MCF 10A (cell line): ENCODE measurements around the gene LRP8. TPM values are rescaled to one million over a fixed set of nuclear protein-coding genes. Genes with fewer than 3 reads are reported as not detected.

ENCODE experiments used
- BruUV-seq: library from RNA; stranded (reverse); fragments of 400-500 nt; replicated peaks from 2 replicates; lab custom pipeline; 2021; lab: Mats Ljungman, UMichigan
- CTCF ChIA-PET: fragments of 300-600 bp; sonication (Branson Sonifier 250); formaldehyde crosslinking; extraction: SDS; loops from one replicate; lab custom pipeline; 2021; ENCODE audit warnings: antibody characterized with exemption, inconsistent platforms; lab: Yijun Ruan, JAX
- POLR2A ChIA-PET: fragments of 300-600, 350-650 bp; sonication (Branson Sonifier 250); formaldehyde crosslinking; extraction: SDS; loops from one replicate; lab custom pipeline; 2020; ENCODE audit warnings: antibody characterized with exemption, inconsistent platforms; lab: Yijun Ruan, JAX
- DNase-seq: peaks from one replicate; pipeline ENCODE4 v3.0.0-alpha.2; 2018; ENCODE audit not compliant: unreplicated experiment
- H3K27ac Mint-ChIP-seq: one replicate; pipeline ENCODE4 v1.8.0; 2022; ENCODE audit warnings: mild to moderate bottlenecking, low read depth, mixed read lengths; ENCODE audit not compliant: unreplicated experiment
- H3K27me3 Mint-ChIP-seq: one replicate; pipeline ENCODE4 v1.8.0; 2022; ENCODE audit warnings: mixed read lengths; ENCODE audit not compliant: insufficient read depth, unreplicated experiment
- H3K36me3 Mint-ChIP-seq: one replicate; pipeline ENCODE4 v1.8.0; 2022; ENCODE audit warnings: mild to moderate bottlenecking, moderate library complexity, mixed read lengths; ENCODE audit not compliant: insufficient read depth, unreplicated experiment
- H3K4me1 Mint-ChIP-seq: one replicate; pipeline ENCODE4 v1.8.0; 2022; ENCODE audit warnings: mixed read lengths; ENCODE audit not compliant: insufficient read depth, unreplicated experiment
- H3K4me3 Mint-ChIP-seq: one replicate; pipeline ENCODE4 v1.8.0; 2022; ENCODE audit warnings: mild to moderate bottlenecking, moderate library complexity, mixed read lengths; ENCODE audit not compliant: unreplicated experiment
- H3K9me3 Mint-ChIP-seq: one replicate; pipeline ENCODE4 v1.8.0; 2022; ENCODE audit warnings: mixed read lengths; ENCODE audit not compliant: unreplicated experiment
- CTCF ChIP-seq: fragments of 200-600 bp; IDR thresholded peaks from one replicate; pipeline ENCODE4 v1.8.0; 2022; ENCODE audit warnings: antibody characterized with exemption, mild to moderate bottlenecking; ENCODE audit not compliant: unreplicated experiment
- intact Hi-C: fragments of 100-400 bp; cut with micrococcal nuclease; formaldehyde crosslinking; loops from 2 replicates; pipeline ENCODE4 v1.14.1; 2022
- total RNA-seq: library from RNA; stranded (reverse); gene quantifications from 2 replicates; pipeline ENCODE4 v1.2.3, GENCODE V29; 2022

LRP8 gene
- total RNA-seq, 1 experiment from 2014 or later, result 21.8 TPM

GRCh38 chr1:53241828-53242227, 86.0 kb downstream of the LRP8 start:
- BruUV-seq, result no TSS peak
- H3K9me3 Mint-ChIP-seq, result no peaks in the 10 kb centered on the region
- H3K27me3 Mint-ChIP-seq, result no peaks in the 10 kb centered on the region
- peaks cover 1% of the 10 kb centered on the region for H3K4me1 Mint-ChIP-seq
- no peak for TF ChIP-seq CTCF
- ChIA-PET CTCF (no interaction called here), POLR2A (no interaction called here)
- H3K36me3 Mint-ChIP-seq, result peaks cover 6% of the 10 kb centered on the region
- DNase-seq, result no peak
- intact Hi-C loops, result no loop called here
- no peak overlapping the region for H3K4me3 Mint-ChIP-seq
- H3K27ac Mint-ChIP-seq, result no peak overlapping the region

- POLR2A ChIA-PET, result interaction anchor here (0.5 to 4.8 kb wide), 14 partner anchors 8 to 1977 kb away, joined by 3 to 69 read pairs (median 3); partner anchors contain the start of gene CZIB
- Mint-ChIP-seq H3K27me3 (no peaks in the 10 kb centered on the region), H3K36me3 (peaks cover 36% of the 10 kb centered on the region), H3K4me3 (peak within 1 kb of the TSS; percentile 96), H3K27ac (peak within 1 kb of the TSS; percentile 98), H3K9me3 (no peaks in the 10 kb centered on the region), H3K4me1 (peaks cover 13% of the 10 kb centered on the region)
- intact Hi-C loops, result loop anchor here (2.0 kb wide), 1 partner anchor 88 kb away; no protein-coding TSS in a partner anchor
- BruUV-seq, result TSS peak; percentile 91
- no peak for TF ChIP-seq CTCF
- CTCF ChIA-PET, result interaction anchor here (0.9 kb wide), 1 partner anchor 53 kb away, joined by 3 read pairs; no protein-coding TSS in a partner anchor
- DNase-seq, result peak; percentile 94
Observed at GRCh38 chr1:53238197-53239155, 89.4 kb downstream of the LRP8 start, which contains the start of gene MAGOH. Gene MAGOH (minus strand): TSS chr1:53238518. CDS start chr1:53238448, 70 bp downstream.

GRCh38 chr1:53237638-53238037, 90.2 kb downstream of the LRP8 start:
- H3K4me1 Mint-ChIP-seq, result peaks cover 13% of the 10 kb centered on the region
- DNase-seq, result no peak
- H3K27ac Mint-ChIP-seq, result peak overlapping the region; percentile 98
- TF ChIP-seq CTCF, result no peak
- peak overlapping the region; percentile 96 for H3K4me3 Mint-ChIP-seq
- H3K9me3 Mint-ChIP-seq, result no peaks in the 10 kb centered on the region
- H3K27me3 Mint-ChIP-seq, result no peaks in the 10 kb centered on the region
- peaks cover 44% of the 10 kb centered on the region for H3K36me3 Mint-ChIP-seq
- POLR2A ChIA-PET, result interaction anchor here (0.5 to 4.8 kb wide), 8 partner anchors 9 to 1541 kb away, joined by 3 to 69 read pairs (median 4); partner anchors contain the start of gene CZIB
- intact Hi-C loops, result loop anchor here (2.0 kb wide), 1 partner anchor 89 kb away; no protein-coding TSS in a partner anchor
- no TSS peak for BruUV-seq
- CTCF ChIA-PET, result interaction anchor here (0.7 to 0.9 kb wide), 2 partner anchors 16 to 52 kb away, joined by 3 to 5 read pairs; no protein-coding TSS in a partner anchor

GRCh38 chr1:53220962-53221286, 106.9 kb downstream of the LRP8 start:
- Mint-ChIP-seq H3K27me3 (no peaks in the 10 kb centered on the region), H3K9me3 (no peaks in the 10 kb centered on the region), H3K36me3 (peaks cover 8% of the 10 kb centered on the region), H3K4me3 (peak overlapping the region; percentile 94), H3K27ac (peak overlapping the region; percentile 99), H3K4me1 (peaks cover 8% of the 10 kb centered on the region)
- TSS peak; percentile 91 for BruUV-seq
- TF ChIP-seq CTCF, result no peak
- POLR2A ChIA-PET, result interaction anchor here (1.1 to 6.3 kb wide), 5 partner anchors 8 to 24 kb away, joined by 6 to 69 read pairs (median 46); partner anchors contain the start of genes CPT2 and MAGOH
- intact Hi-C loops, result no loop called here
- DNase-seq, result no peak
- CTCF ChIA-PET, result interaction anchor here (0.7 kb wide), 1 partner anchor 260 kb away, joined by 4 read pairs; no protein-coding TSS in a partner anchor
